ENCODE results near the gene AMN.
"Not testable (repeated sequence)": the region's sequence is repeated elsewhere in the genome, so short reads cannot be mapped to it uniquely, and the experiment has no call there.

Gene AMN

DNA sequence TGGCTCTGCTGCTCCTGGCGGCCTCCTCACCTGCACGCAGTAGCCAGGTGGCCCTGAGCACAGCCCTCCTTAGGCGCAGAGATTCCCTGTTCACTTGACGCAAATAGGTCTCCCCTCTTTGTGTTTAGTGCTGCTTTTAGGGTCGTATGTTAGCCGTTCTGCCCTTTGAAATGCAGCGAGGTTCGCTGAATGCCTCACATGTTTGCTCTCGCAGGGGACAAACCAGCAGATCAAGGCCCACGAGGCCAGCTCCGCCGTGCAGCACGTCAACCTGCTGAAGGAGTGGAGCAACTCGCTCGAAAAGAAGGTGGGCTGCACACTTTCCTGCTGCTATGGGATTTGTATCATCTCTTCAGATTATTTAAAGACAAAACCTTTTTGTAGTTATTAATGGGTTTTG, 31.4 kb upstream of the AMN start:
- TF ChIP-seq, protein P1, sequence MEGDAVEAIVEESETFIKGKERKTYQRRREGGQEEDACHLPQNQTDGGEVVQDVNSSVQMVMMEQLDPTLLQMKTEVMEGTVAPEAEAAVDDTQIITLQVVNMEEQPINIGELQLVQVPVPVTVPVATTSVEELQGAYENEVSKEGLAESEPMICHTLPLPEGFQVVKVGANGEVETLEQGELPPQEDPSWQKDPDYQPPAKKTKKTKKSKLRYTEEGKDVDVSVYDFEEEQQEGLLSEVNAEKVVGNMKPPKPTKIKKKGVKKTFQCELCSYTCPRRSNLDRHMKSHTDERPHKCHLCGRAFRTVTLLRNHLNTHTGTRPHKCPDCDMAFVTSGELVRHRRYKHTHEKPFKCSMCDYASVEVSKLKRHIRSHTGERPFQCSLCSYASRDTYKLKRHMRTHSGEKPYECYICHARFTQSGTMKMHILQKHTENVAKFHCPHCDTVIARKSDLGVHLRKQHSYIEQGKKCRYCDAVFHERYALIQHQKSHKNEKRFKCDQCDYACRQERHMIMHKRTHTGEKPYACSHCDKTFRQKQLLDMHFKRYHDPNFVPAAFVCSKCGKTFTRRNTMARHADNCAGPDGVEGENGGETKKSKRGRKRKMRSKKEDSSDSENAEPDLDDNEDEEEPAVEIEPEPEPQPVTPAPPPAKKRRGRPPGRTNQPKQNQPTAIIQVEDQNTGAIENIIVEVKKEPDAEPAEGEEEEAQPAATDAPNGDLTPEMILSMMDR (IDR thresholded peaks at IDR 0.05; ENCODE audit: low read depth, low read length, missing control alignments): no peak
- no peak overlapping the region for H3K4me3 ChIP-seq (replicated peaks; ENCODE audit: low read depth, low read length)
- DNase-seq (ENCODE audit: extremely low read depth, low read depth): no peak

DNA sequence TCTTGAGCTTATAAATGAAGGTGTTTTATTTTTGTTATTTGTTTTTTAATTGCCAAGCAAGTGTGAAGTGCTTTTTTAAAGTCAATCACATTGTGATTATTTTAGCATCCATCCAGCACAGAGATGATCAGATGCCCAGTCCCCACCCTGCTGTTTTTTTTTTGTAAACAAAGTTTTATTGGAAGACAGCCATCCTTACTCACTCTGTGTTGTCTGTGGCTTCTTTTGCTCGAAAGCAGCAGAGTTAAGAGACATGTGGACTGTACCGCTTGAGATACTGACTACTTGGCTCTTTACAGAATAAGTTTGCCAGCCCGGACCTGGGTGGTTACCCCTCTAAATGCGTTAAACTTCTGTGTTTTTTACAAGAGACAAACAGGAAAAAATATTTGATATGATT, 30.9 kb upstream of the AMN start:
- no peak overlapping the region for H3K4me3 ChIP-seq (replicated peaks; ENCODE audit: low read depth, low read length)
- TF ChIP-seq, protein P1 (IDR thresholded peaks at IDR 0.05; ENCODE audit: low read depth, low read length, missing control alignments): no peak
- peak; percentile 22 for DNase-seq (ENCODE audit: extremely low read depth, low read depth)

DNA sequence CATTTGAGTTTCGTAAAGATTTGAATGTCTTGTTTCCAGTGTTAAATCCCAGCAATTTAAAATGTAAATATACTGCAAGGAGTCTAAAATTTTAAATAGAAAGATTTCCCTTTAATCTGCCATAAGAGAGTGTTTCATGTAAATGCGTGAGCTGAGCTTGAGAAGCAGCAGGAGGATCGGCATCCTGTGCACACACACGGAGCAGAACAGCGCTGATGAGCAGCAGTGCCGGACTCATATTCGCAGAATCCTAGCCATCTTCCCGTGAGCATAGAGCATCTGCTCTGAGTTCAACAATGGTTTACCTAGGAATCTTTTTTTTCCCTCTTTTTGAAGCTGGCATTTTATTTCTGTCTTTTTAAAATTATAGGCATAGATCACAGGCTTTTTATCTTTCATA, 29.8 kb upstream of the AMN start:
- DNase-seq (ENCODE audit: extremely low read depth, low read depth): no peak
- no peak overlapping the region for H3K4me3 ChIP-seq (replicated peaks; ENCODE audit: low read depth, low read length)
- TF ChIP-seq, protein P1 (IDR thresholded peaks at IDR 0.05; ENCODE audit: low read depth, low read length, missing control alignments): no peak

DNA sequence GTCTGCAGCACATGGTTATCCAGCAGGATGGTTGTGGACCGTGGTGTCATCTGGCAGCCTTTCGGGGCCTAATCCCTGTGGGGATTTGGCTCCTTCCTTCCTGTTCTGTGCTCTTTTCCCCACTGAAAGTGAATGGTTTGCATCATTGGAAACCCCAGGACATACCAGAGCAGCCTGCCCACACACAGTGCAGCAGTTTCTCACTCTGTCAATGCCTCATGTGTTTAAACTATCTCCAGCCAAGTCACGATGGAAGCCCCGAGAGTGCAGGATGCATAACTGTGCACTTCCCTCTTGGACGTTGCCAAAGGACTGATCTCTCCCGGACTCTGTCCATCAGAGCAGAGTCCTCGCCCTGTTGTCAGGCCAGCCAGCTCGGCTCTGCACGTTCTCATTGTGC, 29.0 kb upstream of the AMN start:
- TF ChIP-seq, protein P1 (IDR thresholded peaks at IDR 0.05; ENCODE audit: low read depth, low read length, missing control alignments): no peak
- no peak overlapping the region for H3K4me3 ChIP-seq (replicated peaks; ENCODE audit: low read depth, low read length)
- peak; percentile 41 for DNase-seq (ENCODE audit: extremely low read depth, low read depth)

DNA sequence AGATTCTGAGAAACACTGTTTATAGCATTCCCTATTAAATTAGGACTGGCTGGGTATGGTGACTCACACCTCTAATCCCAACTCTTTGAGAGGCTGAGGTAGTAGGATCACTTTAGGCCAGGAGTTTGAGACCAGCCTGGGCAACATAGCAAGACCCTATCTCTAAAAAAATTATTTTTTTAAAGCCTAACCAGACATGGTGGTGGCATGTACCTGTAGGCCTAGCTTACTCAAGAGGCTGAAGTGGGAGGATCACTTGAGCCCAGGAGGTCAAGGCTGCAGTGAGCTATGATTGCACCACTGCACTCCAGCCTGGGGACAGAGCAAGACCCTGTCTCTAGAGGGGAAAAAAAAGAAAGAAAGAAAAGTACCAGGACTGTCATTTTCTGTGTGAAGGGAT, 25.7 kb upstream of the AMN start:
- not testable (repeated sequence) for H3K4me3 ChIP-seq (replicated peaks; ENCODE audit: low read depth, low read length); DNase-seq (ENCODE audit: extremely low read depth, low read depth)

DNA sequence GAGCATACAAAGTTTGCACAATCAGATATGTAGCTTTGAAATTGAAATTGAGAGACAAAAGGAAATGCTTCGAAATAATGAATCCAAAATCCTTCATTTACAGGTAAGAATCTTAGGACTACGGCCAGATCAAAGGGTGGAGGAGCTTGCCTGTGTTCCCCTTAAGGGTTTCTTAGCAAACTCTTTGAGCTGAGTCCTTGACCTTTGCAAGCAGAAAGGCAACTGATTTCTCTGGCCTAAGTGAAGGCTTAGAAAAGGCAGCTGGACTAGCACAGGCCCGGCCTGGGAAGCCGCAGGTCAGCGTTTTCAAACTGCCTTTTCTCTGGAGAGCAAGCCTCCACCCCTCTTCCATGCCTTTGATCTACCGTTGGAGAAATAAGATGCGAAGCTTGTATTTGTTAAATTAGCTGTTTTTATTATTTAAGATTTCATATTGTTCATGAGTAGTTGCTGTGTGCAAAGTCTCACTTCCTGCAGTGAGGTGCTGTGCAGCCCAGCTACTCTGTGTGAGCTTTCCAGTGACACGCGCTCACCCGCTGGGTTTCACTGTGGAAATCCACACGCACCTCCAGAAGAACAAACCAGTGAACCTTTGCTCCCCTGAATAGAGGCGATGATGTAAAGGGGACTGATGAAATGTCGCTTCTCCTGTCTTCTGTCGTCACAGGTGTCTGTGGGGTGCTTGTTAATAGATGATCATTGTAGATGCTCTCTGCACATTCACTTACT, 25.0 kb upstream of the AMN start:
- H3K4me3 ChIP-seq (replicated peaks; ENCODE audit: low read depth, low read length): no peak overlapping the region
- no peak for DNase-seq (ENCODE audit: extremely low read depth, low read depth)
- TF ChIP-seq, protein P1 (IDR thresholded peaks at IDR 0.05; ENCODE audit: low read depth, low read length, missing control alignments): no peak

DNA sequence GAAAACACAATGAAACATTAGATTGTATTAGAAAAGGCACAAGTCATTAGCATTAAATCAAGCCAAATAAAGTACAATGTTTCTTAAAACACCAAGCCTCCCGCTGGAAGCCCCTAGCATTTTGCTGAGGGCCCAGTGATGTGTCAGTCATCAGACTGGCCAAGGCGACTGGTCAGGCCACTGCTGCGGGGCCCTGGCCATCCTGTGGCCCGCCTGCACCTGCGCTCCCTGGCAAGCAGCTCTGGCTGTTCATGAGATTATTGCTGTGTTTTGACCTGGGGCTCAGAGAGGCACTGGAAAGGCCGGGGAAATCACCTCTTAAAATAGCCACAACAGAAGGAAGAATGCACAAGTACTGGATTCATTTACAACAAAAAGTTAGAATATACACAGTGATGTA, 24.2 kb upstream of the AMN start:
- DNase-seq (ENCODE audit: extremely low read depth, low read depth): no peak
- H3K4me3 ChIP-seq (replicated peaks; ENCODE audit: low read depth, low read length): no peak overlapping the region
- TF ChIP-seq, protein P1 (IDR thresholded peaks at IDR 0.05; ENCODE audit: low read depth, low read length, missing control alignments): no peak

All from HFF-Myc (cell line).